Aorta (tissue), 5 donors: ENCODE results near the gene MED13L. TPM values are rescaled to one million over a fixed set of nuclear protein-coding genes. Genes with fewer than 3 reads are reported as not detected.

Source experiments
- ATAC-seq: fragments of 200-7000 bp; cut with Tn5 transposase; one replicate; pipeline ENCODE4 v1.9.1; 2022; ENCODE audit warnings: moderate library complexity; ENCODE audit not compliant: low FRiP score
- DNase-seq, 2 donors: peaks; one replicate each; pipeline ENCODE4 v3.0.0-alpha.2; 2020
- H3K27ac ChIP-seq, 2 donors: one replicate each; pipeline ENCODE4 v1.5.1; 2013; ENCODE audit warnings: low read length in 2 of 2, mild to moderate bottlenecking in 2 of 2, moderate library complexity in 2 of 2, control low read depth in 1 of 2, inconsistent platforms in 1 of 2, low read depth in 1 of 2
- H3K27me3 ChIP-seq, 2 donors: one replicate each; pipeline ENCODE4 v1.6.1; 2013; ENCODE audit warnings: control low read depth in 1 of 2, low read length in 1 of 2, mild to moderate bottlenecking in 1 of 2, moderate library complexity in 1 of 2; ENCODE audit not compliant: insufficient read depth in 2 of 2, control insufficient read depth in 1 of 2
- H3K36me3 ChIP-seq, 2 donors: one replicate each; pipeline ENCODE4 v1.6.1; 2013; ENCODE audit warnings: control low read depth in 1 of 2, low read length in 1 of 2, mild to moderate bottlenecking in 1 of 2; ENCODE audit not compliant: insufficient read depth in 2 of 2, control insufficient read depth in 1 of 2
- H3K4me1 ChIP-seq, 2 donors: one replicate each; pipeline ENCODE4 v1.6.1; 2013; ENCODE audit warnings: low read length in 2 of 2, control low read depth in 1 of 2, mild to moderate bottlenecking in 1 of 2, moderate library complexity in 1 of 2; ENCODE audit not compliant: insufficient read depth in 2 of 2, control insufficient read depth in 1 of 2
- H3K4me3 ChIP-seq, 2 donors: one replicate each; pipeline ENCODE4 v1.5.1; 2013; ENCODE audit warnings: low read length in 2 of 2, control low read depth in 1 of 2, mild to moderate bottlenecking in 1 of 2
- H3K9me3 ChIP-seq: one replicate; pipeline ENCODE4 v1.6.1; 2013; ENCODE audit warnings: mild to moderate bottlenecking, low read length; ENCODE audit not compliant: control insufficient read depth
- WGBS, 2 donors: extraction: QIAGEN DNeasy Blood & Tissue Kit; methylation state at CpG; one replicate each; pipeline ENCODE4 v1.1.7; 2013; 5-methylcytosine and 5-hydroxymethylcytosine counted together
- intact Hi-C, 2 donors: fragments of 100-400 bp; cut with DNase I; formaldehyde crosslinking; loops; one replicate each; pipeline versions ENCODE4 v1.14.2 to v1.15.0; 2022
- polyA plus RNA-seq, 2 donors: library from polyadenylated mRNA; stranded (reverse); fragments of 200-250 nt; gene quantifications; one replicate each; pipeline ENCODE4 v1.2.3, GENCODE V29; 2013
- total RNA-seq, 2 donors: library from RNA; stranded (reverse); fragmentation: NEBNext Ultra II Directional; extraction: Animal tissue kit (Norgen Biotek cat#: 25700); gene quantifications; one replicate each; pipeline ENCODE4 v1.2.1, GENCODE V29; 2021
- donor health status: healthy with polysubstance abuse.
- donor health status: Bipolar disorder and iron deficiency.
- donor health status: DM: no; HTN: no; CAD: no.
- donor health status: DM: no; HTN: no; CAD: no.
- donor health status: DM: yes; HTN: yes; CAD: no.

MED13L gene
- total and polyA plus RNA-seq, 4 donors: 16.7 to 215 (median 114) TPM

DNA sequence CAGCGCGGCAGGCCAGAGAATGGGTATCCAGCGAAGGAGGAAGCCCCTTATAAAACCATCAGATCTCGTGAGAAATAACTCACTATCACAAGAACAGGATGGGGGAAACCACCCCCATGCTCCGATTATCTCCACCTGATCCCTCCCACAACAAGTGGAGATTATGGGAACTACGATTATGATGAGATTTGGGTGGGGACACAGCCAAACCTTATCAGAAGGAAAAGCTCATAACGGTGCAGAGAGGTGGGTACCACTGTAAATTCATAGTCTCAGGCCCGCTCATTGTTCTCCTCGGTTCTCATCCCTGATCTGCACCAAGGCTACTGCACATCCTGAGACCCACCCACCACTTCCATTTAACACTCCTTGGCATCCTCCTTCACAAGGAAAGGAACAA, 326.5 kb downstream of the MED13L start:
- intact Hi-C loops: no loop called here
- ATAC-seq: no peak
- DNase-seq: no peak
- H3K9me3 ChIP-seq: no peaks in the 10 kb centered on the region
- H3K36me3 ChIP-seq: no peaks in the 10 kb centered on the region
- H3K4me3 ChIP-seq: no peak overlapping the region
- H3K27me3 ChIP-seq: no peaks in the 10 kb centered on the region
- H3K4me1 ChIP-seq: no peaks in the 10 kb centered on the region
- WGBS, 2 donors: 94 to 95% methylated on average over 9 of the region's 9 CpGs
- no peak overlapping the region for H3K27ac ChIP-seq

DNA sequence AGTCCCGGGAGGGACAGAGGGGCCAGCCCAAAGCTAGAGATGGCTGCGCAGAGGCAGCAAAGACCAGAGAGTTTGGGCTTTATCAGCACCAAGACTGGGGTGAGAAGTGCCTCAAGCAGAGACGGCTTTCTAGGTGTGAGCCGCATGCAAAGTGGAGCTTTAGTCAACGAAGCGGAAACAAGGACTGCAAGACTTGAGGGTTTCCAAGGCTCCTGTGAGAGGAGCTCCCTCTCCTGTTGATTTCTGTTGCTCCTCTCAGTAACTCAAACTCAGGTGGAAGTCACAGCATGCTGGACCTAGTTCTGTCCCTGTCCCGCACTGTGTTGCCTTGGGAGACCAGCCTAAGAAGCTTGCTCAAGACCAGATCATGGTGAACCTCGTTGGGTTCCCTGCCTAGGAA, 327.8 kb downstream of the MED13L start:
- no peak overlapping the region for H3K4me3 ChIP-seq
- intact Hi-C loops: no loop called here
- H3K36me3 ChIP-seq: no peaks in the 10 kb centered on the region
- no peaks in the 10 kb centered on the region for H3K9me3 ChIP-seq
- WGBS, 2 donors: 89 to 93% methylated on average over 8 of the region's 8 CpGs
- H3K27me3 ChIP-seq: no peaks in the 10 kb centered on the region
- no peak overlapping the region for H3K27ac ChIP-seq
- DNase-seq (no peak), ATAC-seq (no peak)
- no peaks in the 10 kb centered on the region for H3K4me1 ChIP-seq

DNA sequence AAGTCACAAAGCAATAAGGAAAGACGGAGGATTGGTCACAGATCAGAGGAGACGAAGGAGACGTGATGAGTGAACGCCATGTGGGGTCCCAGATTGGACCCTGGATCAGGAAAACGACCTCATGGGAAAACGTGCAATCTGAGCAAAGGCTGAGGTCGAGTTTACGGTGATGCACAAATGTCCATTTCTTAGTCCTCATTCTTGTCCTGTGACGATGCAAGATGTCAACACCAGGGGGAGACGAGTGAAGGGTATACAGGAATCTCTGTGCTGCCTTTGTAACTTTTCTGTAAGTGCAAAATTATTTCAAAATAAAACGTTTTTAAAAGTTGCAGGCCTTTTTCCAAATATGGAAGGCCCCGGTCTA, 329.8 kb downstream of the MED13L start:
- intact Hi-C loops: no loop called here
- H3K27me3 ChIP-seq: no peaks in the 10 kb centered on the region
- no peak overlapping the region for H3K27ac ChIP-seq
- no peak for ATAC-seq
- WGBS, 2 donors: 74 to 80% methylated on average over 12 of the region's 12 CpGs
- H3K4me3 ChIP-seq: no peak overlapping the region
- H3K36me3 ChIP-seq: no peaks in the 10 kb centered on the region
- no peaks in the 10 kb centered on the region for H3K9me3 ChIP-seq
- H3K4me1 ChIP-seq: no peaks in the 10 kb centered on the region
- no peak for DNase-seq

DNA sequence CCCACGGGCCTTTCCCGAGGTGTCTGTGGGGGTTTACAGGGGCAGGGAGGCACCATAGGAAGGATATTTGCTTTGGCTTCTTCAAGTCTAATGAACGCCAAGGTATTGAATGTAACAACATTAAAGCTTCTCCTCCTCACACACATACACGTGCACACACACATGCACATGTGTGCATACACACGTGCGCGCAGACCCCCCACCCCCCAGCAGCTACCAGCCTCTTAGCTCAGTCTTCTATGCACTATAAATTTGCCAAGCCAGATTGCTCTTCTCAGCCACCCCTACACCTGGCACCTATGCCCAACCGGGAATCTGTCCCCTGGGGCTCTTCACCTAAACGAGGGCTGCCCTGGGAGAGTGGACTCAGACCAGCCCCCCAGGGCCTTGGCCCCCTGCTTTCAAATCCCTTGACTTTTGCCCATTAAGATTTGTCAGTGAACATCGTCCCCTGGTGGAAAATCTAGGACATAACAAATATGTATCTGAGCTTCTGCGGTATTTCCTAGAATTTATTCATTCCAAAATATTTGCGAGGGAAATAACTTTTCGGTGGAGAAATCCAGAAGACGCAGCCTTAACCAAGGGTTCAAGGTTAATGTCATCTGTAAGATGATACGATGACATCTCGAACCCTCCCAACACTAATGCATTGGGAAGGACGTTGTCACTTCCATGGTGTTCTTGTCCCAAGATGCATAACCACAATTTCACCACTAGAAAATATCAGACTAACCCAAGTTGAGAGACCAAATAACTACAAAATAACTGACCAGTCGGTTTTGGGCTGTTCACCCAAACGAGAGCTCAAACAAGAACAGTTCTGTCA, 330.4 kb downstream of the MED13L start:
- Histone ChIP-seq H3K27ac (no peak overlapping the region), H3K36me3 (no peaks in the 10 kb centered on the region), H3K9me3 (no peaks in the 10 kb centered on the region), H3K4me3 (no peak overlapping the region), H3K4me1 (no peaks in the 10 kb centered on the region), H3K27me3 (no peaks in the 10 kb centered on the region)
- ATAC-seq: no peak
- WGBS, 2 donors: 77 to 82% methylated on average over 19 of the region's 19 CpGs
- intact Hi-C loops: no loop called here
- DNase-seq: no peak

DNA sequence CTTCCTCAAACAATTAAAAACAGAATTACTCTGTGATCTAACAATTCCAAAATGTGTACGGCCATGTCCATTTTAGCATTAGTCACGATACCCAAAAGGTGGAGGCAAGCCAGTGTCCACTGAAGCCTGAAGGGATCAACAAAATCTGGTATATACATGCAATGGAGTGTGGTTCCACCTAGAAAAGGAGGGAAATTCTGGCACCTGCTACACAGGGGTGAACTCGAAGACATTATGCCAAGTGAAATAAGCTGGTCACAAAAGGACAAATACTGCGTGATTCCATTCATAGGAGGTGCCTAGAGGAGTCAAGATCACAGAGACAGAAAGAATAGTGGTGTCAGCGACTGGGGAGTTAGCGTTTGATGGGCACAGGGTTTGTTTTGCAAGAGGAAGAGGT, 331.4 kb downstream of the MED13L start:
- Histone ChIP-seq H3K4me3 (no peak overlapping the region), H3K36me3 (no peaks in the 10 kb centered on the region), H3K27me3 (no peaks in the 10 kb centered on the region), H3K27ac (no peak overlapping the region), H3K4me1 (no peaks in the 10 kb centered on the region), H3K9me3 (no peaks in the 10 kb centered on the region)
- ATAC-seq: no peak
- no peak for DNase-seq
- WGBS, 2 donors: 86 to 91% methylated on average over 6 of the region's 6 CpGs
- intact Hi-C loops: no loop called here

DNA sequence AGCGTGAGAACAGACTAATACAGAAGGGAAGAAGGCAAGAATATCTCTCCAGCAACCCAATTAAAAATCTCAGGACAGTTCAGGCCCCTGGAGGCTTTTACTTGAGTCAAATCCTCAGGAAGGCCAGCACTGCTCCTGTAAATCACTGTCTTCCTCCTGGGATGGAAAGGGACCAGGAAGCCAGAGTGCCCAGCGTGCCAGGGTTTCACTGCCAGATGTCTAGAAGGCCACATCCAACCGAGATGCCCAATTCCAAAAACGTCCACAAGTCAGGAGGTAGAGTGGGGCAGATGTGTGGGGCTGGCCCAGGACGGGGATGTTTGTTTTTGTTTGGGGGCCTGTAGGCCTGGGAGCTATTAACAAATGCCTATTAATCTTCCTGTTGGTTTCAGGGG, 332.0 kb downstream of the MED13L start:
- Histone ChIP-seq H3K4me1 (no peaks in the 10 kb centered on the region), H3K27me3 (no peaks in the 10 kb centered on the region), H3K27ac (no peak overlapping the region), H3K36me3 (no peaks in the 10 kb centered on the region), H3K4me3 (no peak overlapping the region), H3K9me3 (no peaks in the 10 kb centered on the region)
- intact Hi-C loops: no loop called here
- no peak for DNase-seq
- WGBS, 2 donors: 64% methylated on average over 5 of the region's 5 CpGs
- no peak for ATAC-seq

DNA sequence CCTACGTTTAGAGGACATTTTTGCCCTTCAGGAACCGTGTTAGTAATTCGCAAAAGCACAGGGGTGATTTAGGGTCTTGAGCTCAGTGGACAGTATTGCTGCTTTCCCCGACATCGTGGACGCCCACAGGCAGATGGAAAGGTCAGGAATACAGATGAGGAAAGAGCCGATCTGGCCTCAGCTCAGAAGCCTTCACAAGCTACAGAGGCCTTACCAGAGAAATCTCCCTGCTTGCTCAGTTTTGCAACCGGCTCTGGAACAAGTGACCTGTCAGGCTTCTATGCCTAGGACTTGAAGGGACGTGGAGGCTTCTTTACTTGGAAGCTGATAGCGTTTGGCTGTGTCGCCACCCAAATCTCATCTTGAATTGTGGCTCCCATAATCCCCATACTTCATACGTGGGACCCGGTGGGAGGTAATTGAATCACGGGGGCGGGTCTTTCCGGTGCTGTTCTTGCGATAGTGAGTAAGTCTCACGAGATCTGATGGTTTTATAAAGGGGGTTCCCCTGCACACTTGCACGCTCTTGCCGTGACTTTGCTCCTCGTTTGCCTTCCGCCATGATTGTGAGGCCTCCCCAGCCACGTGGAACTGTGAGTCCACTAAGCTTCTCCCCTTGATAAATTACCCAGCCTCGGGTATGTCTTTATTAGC, 332.5 kb downstream of the MED13L start:
- H3K9me3 ChIP-seq: peaks cover 2% of the 10 kb centered on the region
- WGBS, 2 donors: 86 to 91% methylated on average over 24 of the region's 24 CpGs
- no peaks in the 10 kb centered on the region for H3K27me3 ChIP-seq
- DNase-seq (no peak), ATAC-seq (no peak)
- no peaks in the 10 kb centered on the region for H3K4me1 ChIP-seq
- H3K4me3 ChIP-seq: no peak overlapping the region
- intact Hi-C loops: no loop called here
- no peak overlapping the region for H3K27ac ChIP-seq
- no peaks in the 10 kb centered on the region for H3K36me3 ChIP-seq

DNA sequence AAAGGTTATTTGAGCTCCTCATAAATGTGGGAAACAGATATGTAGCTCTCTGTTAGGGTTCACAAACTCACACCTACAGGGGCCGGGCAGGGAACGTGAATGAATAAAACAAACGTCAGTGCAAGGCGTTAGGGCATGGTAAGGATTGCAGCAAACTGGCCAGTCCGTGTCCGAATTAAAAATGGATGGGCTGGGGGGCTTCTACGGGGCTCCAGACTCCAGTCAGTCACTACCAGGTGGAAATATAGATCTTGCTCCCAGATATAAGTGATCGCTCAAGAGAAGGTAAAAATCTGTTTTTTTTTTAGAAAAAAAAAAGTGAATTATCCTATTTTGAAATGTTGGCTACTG, 333.1 kb downstream of the MED13L start:
- DNase-seq: no peak
- Histone ChIP-seq H3K4me3 (no peak overlapping the region), H3K27me3 (no peaks in the 10 kb centered on the region), H3K27ac (no peak overlapping the region), H3K4me1 (no peaks in the 10 kb centered on the region), H3K9me3 (peaks cover 2% of the 10 kb centered on the region), H3K36me3 (no peaks in the 10 kb centered on the region)
- ATAC-seq: no peak
- intact Hi-C loops: no loop called here
- 96 to 97% methylated on average over 8 of the region's 8 CpGs for WGBS, 2 donors
